ENCODE results near the gene FAM120AOS. TPM values are rescaled to one million over a fixed set of nuclear protein-coding genes. Genes with fewer than 3 reads are reported as not detected.

The FAM120AOS gene
- total and polyA plus RNA-seq, 2 experiments from 2014 or later = 56.0 to 62.4 TPM

- no peak overlapping the region for H3K4me2 ChIP-seq
- H4K20me1 ChIP-seq (ENCODE audit: insufficient read depth, poor library complexity, severe bottlenecking) = no peaks in the 10 kb centered on the region
- no peaks in the 10 kb centered on the region for H3K36me3 ChIP-seq (replicated peaks; ENCODE audit: insufficient read depth, low read depth)
- peaks cover 67% of the 10 kb centered on the region for H3K79me2 ChIP-seq
- no peaks in the 10 kb centered on the region for H3K9me3 ChIP-seq (ENCODE audit: low read depth)
- no peaks in the 10 kb centered on the region for H3K27me3 ChIP-seq
- no peak for TF ChIP-seq EZH2 (IDR thresholded peaks at IDR 0.05; ENCODE audit: borderline replicate concordance)
- no peak for TF ChIP-seq CTCF (IDR thresholded peaks at IDR 0.05; ENCODE audit: poor library complexity)
- TF ChIP-seq EZH2phosphoT487 (IDR thresholded peaks at IDR 0.05; ENCODE audit: low read depth, severe bottlenecking, unreplicated experiment) = no peak
- no peaks in the 10 kb centered on the region for H3K9me2 ChIP-seq (replicated peaks; ENCODE audit: insufficient read depth)
- no peak overlapping the region for H3K27ac ChIP-seq
- H3K4me3 ChIP-seq = no peak overlapping the region
- no peak overlapping the region for H2AFZ ChIP-seq
- WGBS (ENCODE audit: low lambda C conversion rate, missing lambda C conversion rate) = 90% methylated on average over 3 of the region's 3 CpGs
- DNase-seq (ENCODE audit: low spot score) = no peak
- H3K4me1 ChIP-seq (ENCODE audit: insufficient read depth) = no peaks in the 10 kb centered on the region
These were observed 38.3 kb upstream of the FAM120AOS start for GRCh38 chr9:93491593-93492232.

GRCh38 chr9:93488244-93488643, 34.9 kb upstream of the FAM120AOS start:
- over 99% methylated on average over 5 of the region's 5 CpGs for WGBS (ENCODE audit: low lambda C conversion rate, missing lambda C conversion rate)
- H3K27me3 ChIP-seq = no peaks in the 10 kb centered on the region
- H3K9me2 ChIP-seq (replicated peaks; ENCODE audit: insufficient read depth) = no peaks in the 10 kb centered on the region
- TF ChIP-seq CTCF (IDR thresholded peaks at IDR 0.05; ENCODE audit: poor library complexity) (no peak), EZH2 (IDR thresholded peaks at IDR 0.05; ENCODE audit: borderline replicate concordance) (no peak), EZH2phosphoT487 (IDR thresholded peaks at IDR 0.05; ENCODE audit: low read depth, severe bottlenecking, unreplicated experiment) (no peak)
- no peak overlapping the region for H3K27ac ChIP-seq
- H3K4me1 ChIP-seq (ENCODE audit: insufficient read depth) = no peaks in the 10 kb centered on the region
- H3K4me2 ChIP-seq = no peak overlapping the region
- no peaks in the 10 kb centered on the region for H3K9me3 ChIP-seq (ENCODE audit: low read depth)
- no peak for DNase-seq (ENCODE audit: low spot score)
- no peak overlapping the region for H2AFZ ChIP-seq
- no peak overlapping the region for H3K4me3 ChIP-seq
- no peaks in the 10 kb centered on the region for H4K20me1 ChIP-seq (ENCODE audit: insufficient read depth, poor library complexity, severe bottlenecking)
- peaks cover 80% of the 10 kb centered on the region for H3K79me2 ChIP-seq
- no peaks in the 10 kb centered on the region for H3K36me3 ChIP-seq (replicated peaks; ENCODE audit: insufficient read depth, low read depth)

GRCh38 chr9:93486268-93486667, 32.9 kb upstream of the FAM120AOS start:
- no peaks in the 10 kb centered on the region for H3K9me3 ChIP-seq (ENCODE audit: low read depth)
- H2AFZ ChIP-seq = no peak overlapping the region
- no peaks in the 10 kb centered on the region for H3K27me3 ChIP-seq
- WGBS (ENCODE audit: low lambda C conversion rate, missing lambda C conversion rate) = 100% methylated on average over 1 of the region's 1 CpG
- no peaks in the 10 kb centered on the region for H3K9me2 ChIP-seq (replicated peaks; ENCODE audit: insufficient read depth)
- H3K4me1 ChIP-seq (ENCODE audit: insufficient read depth) = no peaks in the 10 kb centered on the region
- H3K4me2 ChIP-seq = no peak overlapping the region
- H3K27ac ChIP-seq = no peak overlapping the region
- DNase-seq (ENCODE audit: low spot score) = no peak
- no peaks in the 10 kb centered on the region for H4K20me1 ChIP-seq (ENCODE audit: insufficient read depth, poor library complexity, severe bottlenecking)
- H3K79me2 ChIP-seq = peaks cover 77% of the 10 kb centered on the region
- no peak overlapping the region for H3K4me3 ChIP-seq
- H3K36me3 ChIP-seq (replicated peaks; ENCODE audit: insufficient read depth, low read depth) = no peaks in the 10 kb centered on the region
- no peak for TF ChIP-seq CTCF (IDR thresholded peaks at IDR 0.05; ENCODE audit: poor library complexity)

- Histone ChIP-seq H3K9me3 (ENCODE audit: low read depth) (no peaks in the 10 kb centered on the region), H4K20me1 (ENCODE audit: insufficient read depth, poor library complexity, severe bottlenecking) (peaks cover 6% of the 10 kb centered on the region), H2AFZ (no peak overlapping the region)
These were observed 30.1 kb upstream of the FAM120AOS start for GRCh38 chr9:93483497-93483896.

More at GRCh38 chr9:93483497-93483896, 30.1 kb upstream of the FAM120AOS start:
- no peaks in the 10 kb centered on the region for H3K9me2 ChIP-seq (replicated peaks; ENCODE audit: insufficient read depth)
- no peaks in the 10 kb centered on the region for H3K36me3 ChIP-seq (replicated peaks; ENCODE audit: insufficient read depth, low read depth)
- TF ChIP-seq EZH2 (IDR thresholded peaks at IDR 0.05; ENCODE audit: borderline replicate concordance) (no peak), CTCF (IDR thresholded peaks at IDR 0.05; ENCODE audit: poor library complexity) (no peak), EZH2phosphoT487 (IDR thresholded peaks at IDR 0.05; ENCODE audit: low read depth, severe bottlenecking, unreplicated experiment) (no peak)
- DNase-seq (ENCODE audit: low spot score) = no peak
- H3K4me2 ChIP-seq = no peak overlapping the region
- no peaks in the 10 kb centered on the region for H3K27me3 ChIP-seq
- WGBS (ENCODE audit: low lambda C conversion rate, missing lambda C conversion rate) = 80% methylated on average over 2 of the region's 2 CpGs
- peaks cover 77% of the 10 kb centered on the region for H3K79me2 ChIP-seq
- H3K4me1 ChIP-seq (ENCODE audit: insufficient read depth) = no peaks in the 10 kb centered on the region
- H3K27ac ChIP-seq = no peak overlapping the region
- no peak overlapping the region for H3K4me3 ChIP-seq
